K562 (cell line): Measurements from ENCODE around the gene DNAJC11. TPM values are rescaled to one million over a fixed set of nuclear protein-coding genes. Genes with fewer than 3 reads are reported as not detected.

Experiments
- CBX8 ChIP-seq: fragments of 200-600 bp; sonication (generic); IDR thresholded peaks from 2 replicates; pipeline ENCODE4 v1.6.1; 2012; ENCODE audit warnings: borderline replicate concordance, mixed run types, low read depth, mild to moderate bottlenecking, moderate library complexity, mixed read lengths, low read length, control low read depth, inconsistent platforms; ENCODE audit not compliant: poor library complexity, severe bottlenecking; ENCODE audit errors: extremely low read depth
- GTF2F1 ChIP-seq: IDR thresholded peaks from 2 replicates; pipeline ENCODE4 v1.6.1; 2011; ENCODE audit warnings: low read depth, low read length, improper control_type of control experiment
- HNRNPH1 ChIP-seq: fragments of 200-400 bp; formaldehyde crosslinking; optimal IDR thresholded peaks from 2 replicates; pipeline ENCODE3; 2017; ENCODE audit warnings: low read depth, mild to moderate bottlenecking, low read length, moderate library complexity
- HNRNPUL1 ChIP-seq: fragments of 200-400 bp; formaldehyde crosslinking; IDR thresholded peaks from 2 replicates; pipeline ENCODE4 v1.6.1; 2017; ENCODE audit warnings: low read length
- JUND ChIP-seq, 2 experiments: IDR thresholded peaks; 2 replicates in 1 of 2; 3 replicates in 1 of 2; pipeline ENCODE4 v1.6.1; 2011; ENCODE audit warnings: borderline replicate concordance in 2 of 2, low read depth in 2 of 2, low read length in 2 of 2, improper control_type of control experiment in 1 of 2, missing biosample characterization in 1 of 2, missing genetic modification characterization in 1 of 2, missing genetic modification reagents in 1 of 2
- KAT7 ChIP-seq: sonication (generic); formaldehyde crosslinking; IDR thresholded peaks from 2 replicates; pipeline ENCODE4 v1.8.0; 2022; ENCODE audit warnings: missing genetic modification reagents, mild to moderate bottlenecking, borderline replicate concordance
- MAFK ChIP-seq: IDR thresholded peaks from 2 replicates; pipeline ENCODE4 v1.6.1; 2011; ENCODE audit warnings: low read length, improper control_type of control experiment
- NFIC ChIP-seq: fragments of 450-650 bp; IDR thresholded peaks from 2 replicates; pipeline ENCODE4 v1.6.1; 2017; ENCODE audit warnings: mild to moderate bottlenecking, inconsistent platforms
- POLR2G ChIP-seq: fragments of 200-400 bp; formaldehyde crosslinking; IDR thresholded peaks from 2 replicates; pipeline ENCODE4 v1.6.1; 2017; ENCODE audit warnings: low read depth, mild to moderate bottlenecking, antibody characterized with exemption, low read length, moderate library complexity
- RBM22 ChIP-seq: fragments of 200-400 bp; formaldehyde crosslinking; IDR thresholded peaks from 2 replicates; pipeline ENCODE4 v1.6.1; 2018; ENCODE audit warnings: low read length, low read depth; ENCODE audit not compliant: poor library complexity, severe bottlenecking
- SIRT6 ChIP-seq: IDR thresholded peaks from one replicate; pipeline ENCODE4 v1.6.1; 2012; ENCODE audit warnings: low read depth, mild to moderate bottlenecking, control low read depth, inconsistent platforms, low read length, moderate library complexity
- SMAD1 ChIP-seq: fragments of 150-350 bp; IDR thresholded peaks from 2 replicates; pipeline ENCODE4 v1.6.1; 2014; ENCODE audit warnings: low read length, low read depth; ENCODE audit not compliant: partially characterized antibody
- SMARCA4 ChIP-seq: fragments of 450-650 bp; IDR thresholded peaks from 2 replicates; pipeline ENCODE4 v1.6.1; 2016
- SREBF2 ChIP-seq: sonication (generic); formaldehyde crosslinking; IDR thresholded peaks from 2 replicates; pipeline ENCODE4 v1.4.0; 2020; ENCODE audit warnings: mild to moderate bottlenecking, missing genetic modification reagents
- ZC3H4 ChIP-seq: sonication (generic); formaldehyde crosslinking; IDR thresholded peaks from 2 replicates; pipeline ENCODE4 v1.9.0; 2021; ENCODE audit warnings: missing genetic modification reagents, borderline replicate concordance
- ZFP30 ChIP-seq: fragments of 250-450 bp; sonication (Bioruptor Pico); IDR thresholded peaks from 2 replicates; pipeline ENCODE4 v1.8.0; 2022; ENCODE audit warnings: moderate library complexity, mild to moderate bottlenecking, inconsistent platforms, borderline replicate concordance
- ZNF12 ChIP-seq: sonication (generic); formaldehyde crosslinking; IDR thresholded peaks from 2 replicates; pipeline ENCODE4 v1.4.0; 2020; ENCODE audit warnings: mild to moderate bottlenecking, missing genetic modification reagents
- ZNF232 ChIP-seq: sonication (generic); formaldehyde crosslinking; IDR thresholded peaks from 2 replicates; pipeline ENCODE4 v1.8.0; 2022; ENCODE audit warnings: mild to moderate bottlenecking, missing genetic modification reagents
- ZNF707 ChIP-seq: fragments of 250-450 bp; sonication (Bioruptor Pico); conservative IDR thresholded peaks from 2 replicates; pipeline ENCODE4 v1.8.0; 2022; ENCODE audit warnings: inconsistent platforms, mild to moderate bottlenecking, moderate library complexity
- polyA plus RNA-seq, 8 experiments: library from polyadenylated mRNA; depleted of rRNA in 4 of 8; stranded (reverse) in 5 of 8; unstranded in 3 of 8; fragments of >200 nt; fragmentation: Nextera tagmentation in 2 of 8; fragmentation: Illumina TruSeq in 1 of 8; extraction: Ambion mirVana in 2 of 8; extraction: Trizol in 1 of 8; gene quantifications; 2 replicates each; pipeline versions ENCODE4 v1.2.1 to v1.2.3, GENCODE V29; 2011 to 2014; ENCODE audit warnings: inconsistent platforms in 1 of 8, missing spikeins in 1 of 8
- total RNA-seq, 7 experiments: library from RNA; depleted of rRNA in 6 of 7; stranded (reverse); fragments of >200 nt in 6 of 7; fragmentation: Illumina TruSeq in 2 of 7; extraction: Trizol in 2 of 7; gene quantifications; 2 replicates each; pipeline versions ENCODE4 v1.2.1 to v1.2.3, GENCODE V29; 2011 to 2021; ENCODE audit warnings: low replicate concordance in 1 of 7
- TF ChIP-seq, protein P1 (sequence below): fragments of 250-450 bp; sonication (Bioruptor Pico); IDR thresholded peaks from 2 replicates; pipeline ENCODE4 v1.8.0; 2021; ENCODE audit warnings: moderate library complexity, mild to moderate bottlenecking, inconsistent platforms
- TF ChIP-seq, protein P2 (sequence below): IDR thresholded peaks from 2 replicates; pipeline ENCODE4 v1.6.1; 2011; ENCODE audit not compliant: insufficient read length; ENCODE audit errors: extremely low read depth
- TF ChIP-seq, protein P3 (sequence below): fragments of 250-450 bp; sonication (Bioruptor Pico); IDR thresholded peaks from 2 replicates; pipeline ENCODE4 v1.6.1; 2021; ENCODE audit warnings: mild to moderate bottlenecking

Gene DNAJC11
- total and polyA plus RNA-seq, 9 of the 15 experiments (the other 6 are each of a cell fraction or from before 2014, with no cell fraction given): 14.1 to 123 (median 76.6) TPM

DNA sequence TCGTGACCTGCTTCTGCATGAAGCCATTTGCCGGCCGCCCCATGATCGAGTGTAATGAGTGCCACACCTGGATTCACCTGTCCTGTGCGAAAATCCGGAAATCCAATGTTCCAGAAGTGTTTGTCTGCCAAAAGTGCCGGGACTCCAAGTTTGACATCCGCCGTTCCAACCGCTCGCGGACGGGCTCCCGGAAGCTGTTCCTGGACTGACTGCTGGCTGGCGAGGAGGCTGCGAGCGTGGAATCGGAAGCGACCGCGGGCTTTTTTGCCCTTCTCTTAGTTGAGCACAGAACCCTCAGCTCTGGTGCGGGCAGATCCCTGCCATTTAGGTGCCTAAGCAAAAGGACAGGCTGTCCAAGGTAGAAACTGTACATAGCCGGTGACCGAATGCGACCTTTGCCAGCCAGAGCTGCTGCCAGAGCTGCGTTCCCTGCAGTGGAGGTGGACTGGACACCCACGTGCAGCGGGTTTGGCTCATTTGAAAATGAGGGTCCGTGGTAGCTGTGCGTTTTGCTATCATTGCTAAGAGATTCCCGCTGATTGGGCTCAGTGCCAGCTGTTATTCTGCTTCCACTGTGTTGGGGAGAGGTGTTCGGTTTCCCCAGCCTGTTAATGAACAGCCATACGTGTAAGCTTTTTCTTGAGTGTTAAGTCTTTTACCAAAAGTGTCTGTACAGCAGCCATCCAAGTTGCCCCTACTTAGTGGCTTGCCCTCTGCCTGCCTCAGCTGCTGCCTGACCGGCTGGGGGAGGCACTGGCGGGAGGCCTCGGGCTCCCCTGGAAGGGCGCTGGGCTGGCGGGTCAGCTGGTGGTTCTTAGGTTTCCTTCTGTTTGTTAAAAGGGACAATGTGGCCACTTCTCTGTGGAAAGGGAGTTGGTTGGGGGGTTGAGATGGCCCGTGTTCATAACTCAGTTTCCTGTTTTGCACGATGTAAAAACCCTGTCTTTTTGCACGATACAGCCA is 79.9 kb downstream of the DNAJC11 start (continued):
- TF ChIP-seq, protein P1, sequence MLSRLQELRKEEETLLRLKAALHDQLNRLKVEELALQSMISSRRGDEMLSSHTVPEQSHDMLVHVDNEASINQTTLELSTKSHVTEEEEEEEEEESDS (CRISPR knock-in tag): no peak
- TF ChIP-seq SREBF2 (no peak), SMAD1 (no peak), NFIC (peak; percentile 71), POLR2G (peak; percentile 55), ZNF232 (no peak), HNRNPH1 (no peak), HNRNPUL1 (no peak), SMARCA4 (no peak), CBX8 (no peak), KAT7 (no peak), ZFP30 (CRISPR knock-in tag) (no peak), RBM22 (peak; percentile 28), MAFK (no peak), ZNF707 (CRISPR knock-in tag) (no peak), SIRT6 (no peak), JUND (IDR thresholded peaks at IDR 0.05; ENCODE audit: borderline replicate concordance, low read depth, low read length) (no peak), JUND (tag; IDR thresholded peaks at IDR 0.05; ENCODE audit: borderline replicate concordance, low read depth, low read length) (no peak), GTF2F1 (no peak), ZNF12 (CRISPR knock-in tag) (no peak), ZC3H4 (CRISPR knock-in tag) (no peak)
- TF ChIP-seq, protein P2, sequence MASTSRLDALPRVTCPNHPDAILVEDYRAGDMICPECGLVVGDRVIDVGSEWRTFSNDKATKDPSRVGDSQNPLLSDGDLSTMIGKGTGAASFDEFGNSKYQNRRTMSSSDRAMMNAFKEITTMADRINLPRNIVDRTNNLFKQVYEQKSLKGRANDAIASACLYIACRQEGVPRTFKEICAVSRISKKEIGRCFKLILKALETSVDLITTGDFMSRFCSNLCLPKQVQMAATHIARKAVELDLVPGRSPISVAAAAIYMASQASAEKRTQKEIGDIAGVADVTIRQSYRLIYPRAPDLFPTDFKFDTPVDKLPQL: no peak
- TF ChIP-seq, protein P3, sequence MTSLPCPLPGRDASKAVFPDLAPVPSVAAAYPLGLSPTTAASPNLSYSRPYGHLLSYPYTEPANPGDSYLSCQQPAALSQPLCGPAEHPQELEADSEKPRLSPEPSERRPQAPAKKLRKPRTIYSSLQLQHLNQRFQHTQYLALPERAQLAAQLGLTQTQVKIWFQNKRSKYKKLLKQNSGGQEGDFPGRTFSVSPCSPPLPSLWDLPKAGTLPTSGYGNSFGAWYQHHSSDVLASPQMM (CRISPR knock-in tag): no peak
